OCI-LY3 (cell line): ENCODE measurements around the gene MTTP.

ENCODE experiments used
- EZH2phosphoT487 ChIP-seq: fragments of 200-600 bp; shearing (Covaris generic); IDR thresholded peaks from 2 replicates; pipeline ENCODE4 v1.6.1; 2018; ENCODE audit warnings: antibody characterized with exemption, mixed run types, low read depth
- TF ChIP-seq, protein P1 (sequence below): fragments of 200-600, 300-600 bp; sonication (generic); IDR thresholded peaks from 2 replicates; pipeline ENCODE4 v1.5.1; 2014; ENCODE audit warnings: antibody characterized with exemption, low read length, low read depth

DNA sequence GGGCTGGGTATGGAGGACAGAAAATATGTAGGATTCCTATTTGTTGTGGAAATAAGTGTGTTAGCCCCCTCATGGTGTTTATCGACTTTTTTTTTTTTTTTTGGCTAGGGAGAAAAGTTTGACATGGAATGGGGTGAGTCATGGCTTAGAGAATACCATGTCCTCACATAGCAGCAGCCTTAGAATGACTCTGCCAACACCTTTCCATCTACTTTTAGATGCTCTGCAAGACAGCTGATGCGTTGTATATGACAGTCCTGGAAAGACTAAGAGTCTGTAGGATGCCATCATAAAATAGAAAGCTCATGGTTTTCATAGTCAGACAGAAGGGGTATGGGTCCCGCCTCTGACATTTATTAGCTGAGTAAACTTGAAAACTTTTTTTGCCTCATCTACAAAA is 37.7 kb downstream of the MTTP start:
- TF ChIP-seq, protein P1, sequence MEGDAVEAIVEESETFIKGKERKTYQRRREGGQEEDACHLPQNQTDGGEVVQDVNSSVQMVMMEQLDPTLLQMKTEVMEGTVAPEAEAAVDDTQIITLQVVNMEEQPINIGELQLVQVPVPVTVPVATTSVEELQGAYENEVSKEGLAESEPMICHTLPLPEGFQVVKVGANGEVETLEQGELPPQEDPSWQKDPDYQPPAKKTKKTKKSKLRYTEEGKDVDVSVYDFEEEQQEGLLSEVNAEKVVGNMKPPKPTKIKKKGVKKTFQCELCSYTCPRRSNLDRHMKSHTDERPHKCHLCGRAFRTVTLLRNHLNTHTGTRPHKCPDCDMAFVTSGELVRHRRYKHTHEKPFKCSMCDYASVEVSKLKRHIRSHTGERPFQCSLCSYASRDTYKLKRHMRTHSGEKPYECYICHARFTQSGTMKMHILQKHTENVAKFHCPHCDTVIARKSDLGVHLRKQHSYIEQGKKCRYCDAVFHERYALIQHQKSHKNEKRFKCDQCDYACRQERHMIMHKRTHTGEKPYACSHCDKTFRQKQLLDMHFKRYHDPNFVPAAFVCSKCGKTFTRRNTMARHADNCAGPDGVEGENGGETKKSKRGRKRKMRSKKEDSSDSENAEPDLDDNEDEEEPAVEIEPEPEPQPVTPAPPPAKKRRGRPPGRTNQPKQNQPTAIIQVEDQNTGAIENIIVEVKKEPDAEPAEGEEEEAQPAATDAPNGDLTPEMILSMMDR, result no peak
- no peak for TF ChIP-seq EZH2phosphoT487
